ENCODE measurements around the gene AMBN.
"Not testable (repeated sequence)": the region's sequence is repeated elsewhere in the genome, so short reads cannot be mapped to it uniquely, and the experiment has no call there.

AMBN gene

GRCh38 chr4:70628444-70628843 is 36.4 kb downstream of the AMBN start, which contains the start of gene ENAM:
Gene ENAM, plus strand, starts transcription at chr4:70628744. Its CDS starts 757 bp downstream, at chr4:70629501.
- no peak within 1 kb of the TSS for H3K4me3 ChIP-seq (ENCODE audit: insufficient read depth, low read depth, low read length, poor library complexity, severe bottlenecking)
- H3K27ac ChIP-seq (ENCODE audit: insufficient read depth, low read length, poor library complexity, severe bottlenecking), result no peak within 1 kb of the TSS
- DNase-seq, result no peak
- H3K9me3 ChIP-seq (ENCODE audit: control insufficient read depth, low read length), result no peaks in the 10 kb centered on the region
- H3K4me1 ChIP-seq (ENCODE audit: control insufficient read depth, insufficient read depth, low read length, poor library complexity, severe bottlenecking), result no peaks in the 10 kb centered on the region
- no peaks in the 10 kb centered on the region for H3K36me3 ChIP-seq (ENCODE audit: control insufficient read depth, insufficient read depth, low read length)
- H3K27me3 ChIP-seq (replicated peaks; ENCODE audit: control insufficient read depth, insufficient read depth, low read length, poor library complexity, severe bottlenecking), result no peaks in the 10 kb centered on the region

- H3K36me3 ChIP-seq (ENCODE audit: control insufficient read depth, insufficient read depth, low read length), result no peaks in the 10 kb centered on the region
- no peaks in the 10 kb centered on the region for H3K9me3 ChIP-seq (ENCODE audit: control insufficient read depth, low read length)
- DNase-seq, result no peak
- no peaks in the 10 kb centered on the region for H3K27me3 ChIP-seq (replicated peaks; ENCODE audit: control insufficient read depth, insufficient read depth, low read length, poor library complexity, severe bottlenecking)
- no peak overlapping the region for H3K4me3 ChIP-seq (ENCODE audit: insufficient read depth, low read depth, low read length, poor library complexity, severe bottlenecking)
- no peak overlapping the region for H3K27ac ChIP-seq (ENCODE audit: insufficient read depth, low read length, poor library complexity, severe bottlenecking)
- H3K4me1 ChIP-seq (ENCODE audit: control insufficient read depth, insufficient read depth, low read length, poor library complexity, severe bottlenecking), result no peaks in the 10 kb centered on the region
Measured at GRCh38 chr4:70629469-70630090, 37.5 kb downstream of the AMBN start.

GRCh38 chr4:70630162-70630561 is 38.1 kb downstream of the AMBN start:
- H3K27me3 ChIP-seq (replicated peaks; ENCODE audit: control insufficient read depth, insufficient read depth, low read length, poor library complexity, severe bottlenecking), result no peaks in the 10 kb centered on the region
- DNase-seq, result no peak
- no peaks in the 10 kb centered on the region for H3K36me3 ChIP-seq (ENCODE audit: control insufficient read depth, insufficient read depth, low read length)
- H3K9me3 ChIP-seq (ENCODE audit: control insufficient read depth, low read length), result no peaks in the 10 kb centered on the region
- no peaks in the 10 kb centered on the region for H3K4me1 ChIP-seq (ENCODE audit: control insufficient read depth, insufficient read depth, low read length, poor library complexity, severe bottlenecking)
- H3K27ac ChIP-seq (ENCODE audit: insufficient read depth, low read length, poor library complexity, severe bottlenecking), result no peak overlapping the region
- no peak overlapping the region for H3K4me3 ChIP-seq (ENCODE audit: insufficient read depth, low read depth, low read length, poor library complexity, severe bottlenecking)

- Histone ChIP-seq H3K27ac (ENCODE audit: insufficient read depth, low read length, poor library complexity, severe bottlenecking) (no peak overlapping the region), H3K27me3 (replicated peaks; ENCODE audit: control insufficient read depth, insufficient read depth, low read length, poor library complexity, severe bottlenecking) (no peaks in the 10 kb centered on the region), H3K4me3 (ENCODE audit: insufficient read depth, low read depth, low read length, poor library complexity, severe bottlenecking) (no peak overlapping the region), H3K9me3 (ENCODE audit: control insufficient read depth, low read length) (no peaks in the 10 kb centered on the region), H3K36me3 (ENCODE audit: control insufficient read depth, insufficient read depth, low read length) (no peaks in the 10 kb centered on the region), H3K4me1 (ENCODE audit: control insufficient read depth, insufficient read depth, low read length, poor library complexity, severe bottlenecking) (no peaks in the 10 kb centered on the region)
- DNase-seq, result no peak
Measured at GRCh38 chr4:70632028-70632427, 40.0 kb downstream of the AMBN start.

GRCh38 chr4:70634482-70634881 is 42.4 kb downstream of the AMBN start:
- DNase-seq, result no peak
- Histone ChIP-seq H3K4me1 (ENCODE audit: control insufficient read depth, insufficient read depth, low read length, poor library complexity, severe bottlenecking) (no peaks in the 10 kb centered on the region), H3K9me3 (ENCODE audit: control insufficient read depth, low read length) (no peaks in the 10 kb centered on the region), H3K36me3 (ENCODE audit: control insufficient read depth, insufficient read depth, low read length) (no peaks in the 10 kb centered on the region), H3K27me3 (replicated peaks; ENCODE audit: control insufficient read depth, insufficient read depth, low read length, poor library complexity, severe bottlenecking) (no peaks in the 10 kb centered on the region), H3K4me3 (ENCODE audit: insufficient read depth, low read depth, low read length, poor library complexity, severe bottlenecking) (no peak overlapping the region), H3K27ac (ENCODE audit: insufficient read depth, low read length, poor library complexity, severe bottlenecking) (no peak overlapping the region)

- Histone ChIP-seq H3K9me3 (ENCODE audit: control insufficient read depth, low read length) (no peaks in the 10 kb centered on the region), H3K27me3 (replicated peaks; ENCODE audit: control insufficient read depth, insufficient read depth, low read length, poor library complexity, severe bottlenecking) (peaks cover 3% of the 10 kb centered on the region), H3K27ac (ENCODE audit: insufficient read depth, low read length, poor library complexity, severe bottlenecking) (no peak overlapping the region), H3K4me3 (ENCODE audit: insufficient read depth, low read depth, low read length, poor library complexity, severe bottlenecking) (no peak overlapping the region), H3K36me3 (ENCODE audit: control insufficient read depth, insufficient read depth, low read length) (no peaks in the 10 kb centered on the region), H3K4me1 (ENCODE audit: control insufficient read depth, insufficient read depth, low read length, poor library complexity, severe bottlenecking) (no peaks in the 10 kb centered on the region)
- no peak for DNase-seq
Measured at GRCh38 chr4:70637239-70637913, 45.3 kb downstream of the AMBN start.

GRCh38 chr4:70640192-70640591 is 48.1 kb downstream of the AMBN start:
- DNase-seq, result no peak
- Histone ChIP-seq H3K4me3 (ENCODE audit: insufficient read depth, low read depth, low read length, poor library complexity, severe bottlenecking) (no peak overlapping the region), H3K27me3 (replicated peaks; ENCODE audit: control insufficient read depth, insufficient read depth, low read length, poor library complexity, severe bottlenecking) (peaks cover 3% of the 10 kb centered on the region), H3K4me1 (ENCODE audit: control insufficient read depth, insufficient read depth, low read length, poor library complexity, severe bottlenecking) (no peaks in the 10 kb centered on the region), H3K9me3 (ENCODE audit: control insufficient read depth, low read length) (no peaks in the 10 kb centered on the region), H3K36me3 (ENCODE audit: control insufficient read depth, insufficient read depth, low read length) (no peaks in the 10 kb centered on the region), H3K27ac (ENCODE audit: insufficient read depth, low read length, poor library complexity, severe bottlenecking) (no peak overlapping the region)

GRCh38 chr4:70650741-70651140 is 58.7 kb downstream of the AMBN start:
- H3K4me3 ChIP-seq (ENCODE audit: insufficient read depth, low read depth, low read length, poor library complexity, severe bottlenecking); H3K4me1 ChIP-seq (ENCODE audit: control insufficient read depth, insufficient read depth, low read length, poor library complexity, severe bottlenecking); H3K9me3 ChIP-seq (ENCODE audit: control insufficient read depth, low read length); H3K27me3 ChIP-seq (replicated peaks; ENCODE audit: control insufficient read depth, insufficient read depth, low read length, poor library complexity, severe bottlenecking); H3K36me3 ChIP-seq (ENCODE audit: control insufficient read depth, insufficient read depth, low read length); DNase-seq; H3K27ac ChIP-seq (ENCODE audit: insufficient read depth, low read length, poor library complexity, severe bottlenecking): not testable (repeated sequence)

GRCh38 chr4:70651864-70652506 is 59.9 kb downstream of the AMBN start:
- no peak overlapping the region for H3K27ac ChIP-seq (ENCODE audit: insufficient read depth, low read length, poor library complexity, severe bottlenecking)
- H3K27me3 ChIP-seq (replicated peaks; ENCODE audit: control insufficient read depth, insufficient read depth, low read length, poor library complexity, severe bottlenecking), result no peaks in the 10 kb centered on the region
- H3K4me3 ChIP-seq (ENCODE audit: insufficient read depth, low read depth, low read length, poor library complexity, severe bottlenecking), result no peak overlapping the region
- H3K36me3 ChIP-seq (ENCODE audit: control insufficient read depth, insufficient read depth, low read length), result no peaks in the 10 kb centered on the region
- no peaks in the 10 kb centered on the region for H3K4me1 ChIP-seq (ENCODE audit: control insufficient read depth, insufficient read depth, low read length, poor library complexity, severe bottlenecking)
- no peaks in the 10 kb centered on the region for H3K9me3 ChIP-seq (ENCODE audit: control insufficient read depth, low read length)
- no peak for DNase-seq

- no peaks in the 10 kb centered on the region for H3K36me3 ChIP-seq (ENCODE audit: control insufficient read depth, insufficient read depth, low read length)
- no peak for DNase-seq
- H3K27ac ChIP-seq (ENCODE audit: insufficient read depth, low read length, poor library complexity, severe bottlenecking), result no peak overlapping the region
- H3K9me3 ChIP-seq (ENCODE audit: control insufficient read depth, low read length), result no peaks in the 10 kb centered on the region
- no peak overlapping the region for H3K4me3 ChIP-seq (ENCODE audit: insufficient read depth, low read depth, low read length, poor library complexity, severe bottlenecking)
- no peaks in the 10 kb centered on the region for H3K4me1 ChIP-seq (ENCODE audit: control insufficient read depth, insufficient read depth, low read length, poor library complexity, severe bottlenecking)
- H3K27me3 ChIP-seq (replicated peaks; ENCODE audit: control insufficient read depth, insufficient read depth, low read length, poor library complexity, severe bottlenecking), result no peaks in the 10 kb centered on the region
Measured at GRCh38 chr4:70654605-70655011, 62.6 kb downstream of the AMBN start.

Measured in effector memory CD4-positive, alpha-beta T cell (primary cell).